ENCODE data around the gene AKR7A3. TPM values are rescaled to one million over a fixed set of nuclear protein-coding genes. Genes with fewer than 3 reads are reported as not detected.

Gene AKR7A3
- total and polyA plus RNA-seq, 9 of the 15 experiments (the other 6 are each of a cell fraction or from before 2014, with no cell fraction given), result 0.04 to 1.5 (median 0.44) TPM; not detected in 1

GRCh38 chr1:19257178-19257914 is 31.2 kb downstream of the AKR7A3 start (continued):
- no peak for TF ChIP-seq ZBTB40 (IDR thresholded peaks at IDR 0.05)
- no peak for TF ChIP-seq ZBTB40 (CRISPR knock-in tag; IDR thresholded peaks at IDR 0.05)
- TF ChIP-seq EHMT2 (IDR thresholded peaks at IDR 0.05), result no peak
- TF ChIP-seq EWSR1 (IDR thresholded peaks at IDR 0.05; ENCODE audit: borderline replicate concordance, low read depth, partially characterized antibody), result no peak
- TF ChIP-seq MCM2 (IDR thresholded peaks at IDR 0.05; ENCODE audit: low read depth), result no peak
- no peak for TF ChIP-seq ZNF444 (CRISPR knock-in tag; IDR thresholded peaks at IDR 0.05)
- TF ChIP-seq NFATC3 (IDR thresholded peaks at IDR 0.05), result no peak
- TF ChIP-seq TAF1 (IDR thresholded peaks at IDR 0.05; ENCODE audit: control insufficient read depth, extremely low read depth, insufficient read depth, low read length, severe bottlenecking), result no peak

All from K562 (cell line).